AG10803 (cell line): Measurements from ENCODE around the gene FER1L5.

Experiments
- DNase-seq: peaks from one replicate; pipeline ENCODE4 v3.0.0; 2010; ENCODE audit warnings: low read depth
- H3K4me3 ChIP-seq: 2 replicates; pipeline ENCODE4 v1.5.1; 2011; ENCODE audit warnings: mild to moderate bottlenecking, low read length, control low read depth
- CTCF ChIP-seq: conservative IDR thresholded peaks from 2 replicates; pipeline ENCODE4 v1.5.1; 2011; ENCODE audit warnings: mild to moderate bottlenecking, low read length, control low read depth, inconsistent platforms

Gene FER1L5

GRCh38 chr2:96698221-96698861 lies 55.8 kb downstream of the FER1L5 start:
- no peak for DNase-seq
- no peak for TF ChIP-seq CTCF
- no peak overlapping the region for H3K4me3 ChIP-seq

GRCh38 chr2:96699021-96699420 lies 56.5 kb downstream of the FER1L5 start:
- TF ChIP-seq CTCF = no peak
- DNase-seq = no peak

GRCh38 chr2:96699621-96700020 lies 57.1 kb downstream of the FER1L5 start:
- TF ChIP-seq CTCF = no peak
- H3K4me3 ChIP-seq = no peak overlapping the region
- no peak for DNase-seq

More at GRCh38 chr2:96699021-96699420, 56.5 kb downstream of the FER1L5 start:
- H3K4me3 ChIP-seq = no peak overlapping the region

- no peak for DNase-seq
- no peak overlapping the region for H3K4me3 ChIP-seq
- no peak for TF ChIP-seq CTCF
Measured at GRCh38 chr2:96700086-96700485, 57.5 kb downstream of the FER1L5 start.

GRCh38 chr2:96701636-96702035 lies 59.1 kb downstream of the FER1L5 start:
- no peak overlapping the region for H3K4me3 ChIP-seq
- DNase-seq = no peak
- TF ChIP-seq CTCF = no peak

GRCh38 chr2:96702098-96702785 lies 59.7 kb downstream of the FER1L5 start:
- no peak for DNase-seq
- no peak for TF ChIP-seq CTCF
- no peak overlapping the region for H3K4me3 ChIP-seq
